Activated T-helper 1 cell treated with anti-CD3 and anti-CD28 coated beads, Interleukin-2, amount 50 U/mL, for 16 hours (primary cell): ENCODE measurements around the gene MAP3K5.
A peak's percentile ranks its signal among the peaks of the same experiment; 100 is the strongest.

ENCODE experiments used
- DNase-seq, 2 donors: peaks; one replicate each; pipeline ENCODE4 v3.0.0-alpha.2; 2020; ENCODE audit warnings: low read depth in 1 of 2, low spot score in 1 of 2

The MAP3K5 gene

DNA sequence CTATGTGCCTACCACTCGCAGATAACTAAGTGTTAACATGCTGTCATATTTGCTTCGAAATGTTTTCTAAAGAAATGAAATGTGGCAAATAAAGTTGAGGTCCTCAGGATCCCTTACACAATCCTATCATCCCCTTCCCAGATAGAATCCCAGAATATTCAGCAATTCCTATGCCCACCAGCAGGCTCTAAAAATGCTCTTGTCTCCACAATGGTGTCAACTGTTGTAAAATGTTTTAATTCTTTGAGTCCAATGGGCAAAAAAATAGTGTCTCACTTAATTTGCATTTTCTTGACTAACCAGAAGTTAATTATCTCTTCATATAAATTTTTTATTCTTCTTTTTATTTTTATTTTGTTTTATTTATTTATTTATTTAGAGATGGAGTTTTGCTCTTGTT lies 138.2 kb downstream of the MAP3K5 start:
- DNase-seq: no peak

DNA sequence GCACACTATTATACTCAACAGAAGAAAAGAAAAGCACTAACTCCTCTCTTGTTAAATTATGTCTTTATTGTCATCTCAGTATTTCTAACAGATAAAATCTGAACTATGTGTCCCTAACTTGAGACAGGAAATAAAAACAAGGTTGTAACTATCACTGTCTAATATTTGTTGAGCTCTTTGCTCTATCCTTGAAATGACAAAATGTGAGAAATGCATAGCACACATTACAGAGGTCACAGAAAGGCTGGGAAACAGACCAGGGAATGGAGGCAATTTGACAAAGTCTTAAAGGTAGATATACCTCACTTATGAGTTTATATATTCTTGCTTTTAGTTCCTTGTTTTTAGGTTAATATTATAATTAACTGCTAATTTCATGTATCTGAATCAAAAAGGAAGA lies 139.6 kb downstream of the MAP3K5 start:
- DNase-seq: no peak

DNA sequence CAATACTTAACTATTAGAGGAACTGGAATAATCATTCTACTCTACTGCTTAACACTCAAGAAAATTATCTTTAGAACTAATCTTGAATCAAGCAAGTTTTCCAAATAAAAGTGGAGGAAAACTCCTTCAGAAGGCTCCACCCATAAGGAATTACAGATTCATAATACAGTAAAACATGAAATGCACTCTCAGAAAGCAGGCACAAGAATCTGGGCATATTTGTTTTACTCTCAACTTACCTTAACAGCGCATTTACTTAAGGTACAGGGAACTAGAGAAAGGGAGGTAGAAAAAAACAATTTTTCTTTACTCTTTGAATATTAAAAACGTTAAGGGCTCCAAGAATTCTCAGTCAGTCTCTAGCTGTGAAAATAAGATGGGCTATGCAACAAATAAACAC lies 140.3 kb downstream of the MAP3K5 start:
- no peak for DNase-seq

DNA sequence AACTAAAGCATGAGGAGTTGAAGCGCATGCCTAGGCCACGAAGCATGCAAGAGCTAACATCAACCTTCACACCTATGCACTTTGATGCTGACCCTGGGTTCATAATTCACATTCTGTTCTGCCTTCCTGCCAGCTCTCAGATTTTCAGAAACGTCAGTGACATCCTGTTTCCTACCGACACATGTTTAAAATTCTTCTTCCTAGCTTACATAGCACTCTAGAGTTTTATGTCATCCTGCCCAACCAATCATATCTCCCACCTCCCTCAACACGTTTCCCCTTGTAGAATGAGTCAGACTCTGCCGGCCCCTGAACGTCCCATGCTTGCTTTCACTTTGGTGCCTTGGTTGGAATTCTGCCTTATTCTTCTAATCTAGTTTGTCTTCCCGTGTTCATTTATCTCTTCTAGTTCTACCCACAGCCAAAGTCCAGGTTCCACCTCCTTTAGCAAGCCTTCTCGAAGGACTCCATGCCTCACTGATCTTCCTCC lies 144.9 kb downstream of the MAP3K5 start:
- peak in 1 of 2 donors; percentile 7 for DNase-seq

DNA sequence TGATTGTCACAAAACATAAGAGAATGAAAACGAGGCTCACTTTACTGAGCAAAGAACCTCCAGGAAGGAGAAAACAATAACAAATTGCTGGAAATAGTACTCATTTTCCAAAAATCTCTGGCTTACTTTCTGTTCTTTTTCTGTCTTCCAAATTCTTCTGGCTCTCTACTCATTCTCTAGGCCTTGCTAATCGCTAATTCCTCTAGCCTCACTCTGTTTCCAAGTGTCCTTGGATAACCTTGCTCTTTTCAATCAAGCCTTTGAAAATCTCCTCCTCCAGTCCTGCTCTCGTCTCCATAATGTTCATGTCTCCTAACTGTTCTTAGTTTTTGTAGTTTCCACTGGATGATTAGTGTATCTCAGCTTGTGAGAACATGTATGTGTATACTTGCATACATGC lies 145.9 kb downstream of the MAP3K5 start:
- no peak for DNase-seq

DNA sequence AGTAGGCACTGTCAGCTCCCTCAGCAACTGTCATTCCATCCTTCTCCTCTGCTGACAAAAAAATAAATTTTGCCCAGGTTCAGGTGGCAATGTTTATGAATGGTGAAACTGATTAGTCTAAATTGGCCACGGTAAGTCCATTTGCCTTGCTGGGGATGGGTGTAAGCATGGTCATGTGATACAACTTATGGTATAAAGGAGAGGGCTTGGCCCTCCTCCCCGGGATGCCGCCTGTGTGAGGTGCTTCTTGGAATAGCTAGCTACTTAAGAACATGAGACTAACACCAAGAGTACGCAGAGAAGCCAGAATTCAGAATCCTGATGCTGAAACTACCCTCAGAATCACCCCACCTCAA lies 147.7 kb downstream of the MAP3K5 start:
- no peak for DNase-seq

DNA sequence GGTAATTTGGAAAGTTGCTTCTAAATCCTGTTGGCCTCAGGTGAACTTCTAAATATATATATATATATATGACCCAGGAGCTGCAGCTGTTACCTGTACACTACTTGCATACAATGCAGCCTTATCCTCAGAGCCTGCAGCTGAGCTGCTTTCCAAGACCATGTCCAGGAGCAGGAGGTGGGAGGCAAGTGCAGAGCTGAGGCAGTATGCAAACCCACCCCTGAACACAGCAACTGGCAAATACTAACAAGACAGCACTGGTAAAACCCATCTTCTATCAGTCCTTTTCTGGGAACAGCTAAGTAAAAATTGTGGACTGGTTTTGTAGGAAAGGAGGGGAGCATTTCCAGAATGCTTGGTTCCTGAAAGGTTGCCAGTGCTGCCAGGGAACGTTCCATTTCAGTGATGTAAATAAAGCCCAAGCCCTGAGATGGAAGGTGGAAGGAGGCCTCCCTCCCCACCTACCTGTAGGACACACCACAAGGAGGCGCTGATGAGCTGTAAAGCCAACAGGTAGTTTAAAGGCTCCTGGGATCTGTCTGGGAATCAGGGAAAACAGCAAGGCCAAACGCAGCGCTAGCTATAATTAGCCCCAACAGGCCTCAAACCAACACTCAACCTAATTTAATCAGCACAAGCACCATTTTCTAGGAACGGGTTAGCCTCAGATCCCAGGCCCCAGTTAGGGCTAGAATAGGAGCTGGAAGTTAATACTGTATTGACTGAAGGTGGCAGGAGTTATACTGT lies 148.3 kb downstream of the MAP3K5 start:
- peak; percentile 57 to 72 for DNase-seq

DNA sequence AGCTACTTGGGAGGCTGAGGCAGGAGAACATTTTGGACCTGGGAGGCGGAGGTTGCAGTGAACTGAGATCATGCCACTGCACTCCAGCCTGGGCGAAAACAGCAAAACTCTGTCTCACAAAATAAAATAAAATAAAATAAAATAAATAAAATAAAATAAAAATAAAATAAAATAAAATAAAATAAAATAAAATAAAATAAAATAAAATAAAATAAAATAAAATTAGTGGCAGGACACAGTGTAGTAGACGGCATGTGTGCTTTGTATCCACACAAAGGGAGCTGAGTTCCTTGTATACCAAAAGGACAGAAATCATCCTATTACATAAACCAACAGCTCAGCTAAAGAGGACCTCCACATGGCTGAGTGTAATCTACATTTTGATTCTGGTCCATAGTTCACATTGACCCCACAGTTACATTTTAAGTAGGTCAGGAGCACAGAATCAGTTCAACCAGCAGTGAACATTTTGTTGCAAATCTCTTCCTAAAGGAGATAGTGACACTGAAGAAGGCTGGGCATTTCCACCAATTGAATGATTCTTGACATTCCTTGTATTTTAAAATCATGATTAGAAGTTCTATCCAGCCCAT lies 150.3 kb downstream of the MAP3K5 start:
- no peak for DNase-seq

DNA sequence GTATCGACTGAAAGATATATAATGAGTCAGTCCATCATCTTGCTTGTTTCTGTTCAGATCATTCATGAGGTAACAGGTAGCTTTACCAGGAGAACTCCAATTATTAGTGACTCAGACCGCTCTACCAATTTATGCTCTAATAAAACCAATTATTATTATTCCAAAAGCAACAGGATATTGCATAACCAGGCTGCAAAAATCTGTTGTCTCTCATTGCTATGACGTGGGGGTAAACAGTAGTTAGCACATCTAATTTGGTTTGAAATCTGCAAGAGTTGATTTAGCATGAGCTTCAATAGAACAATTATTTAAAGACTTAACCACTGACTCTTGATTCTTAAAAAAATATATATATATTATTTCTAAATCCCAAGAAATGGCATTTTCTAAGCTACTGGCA lies 151.1 kb downstream of the MAP3K5 start:
- DNase-seq: no peak

DNA sequence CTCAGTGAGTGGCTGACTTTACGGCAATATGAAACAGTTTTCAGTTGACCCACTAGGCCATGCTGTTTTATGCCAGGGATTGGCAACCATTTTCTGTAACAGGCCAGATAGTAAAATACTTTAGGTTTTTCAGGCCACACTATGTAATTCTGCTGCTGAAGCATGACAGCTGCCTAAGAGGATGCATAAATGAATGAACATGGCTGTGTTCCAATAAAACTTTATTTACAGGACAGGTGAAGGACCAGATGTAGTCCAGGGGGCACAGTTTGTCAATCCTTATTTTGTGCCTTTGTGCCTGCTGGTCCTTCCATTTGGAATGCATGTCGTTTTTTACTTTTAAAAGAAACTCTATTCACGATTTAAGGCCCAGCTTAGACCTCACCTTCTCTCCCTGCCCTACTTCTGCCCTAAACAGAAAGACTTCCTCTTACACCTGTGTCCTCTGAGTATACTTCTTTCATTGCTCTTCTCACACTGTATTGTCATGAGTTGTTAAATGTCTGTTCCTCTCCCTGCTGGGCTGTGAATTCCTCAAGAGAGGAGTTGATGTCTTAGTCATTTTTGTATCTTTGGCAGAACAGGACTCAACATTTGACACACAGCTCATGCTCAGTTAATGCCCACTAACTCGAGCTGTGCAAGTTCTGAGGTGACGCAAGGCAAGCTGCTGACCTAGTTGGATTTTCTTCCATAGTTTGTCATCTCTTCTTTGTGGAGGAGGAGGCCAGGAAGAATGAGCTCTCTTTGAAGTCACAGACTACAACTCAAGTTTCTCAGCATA lies 152.0 kb downstream of the MAP3K5 start:
- DNase-seq: no peak

DNA sequence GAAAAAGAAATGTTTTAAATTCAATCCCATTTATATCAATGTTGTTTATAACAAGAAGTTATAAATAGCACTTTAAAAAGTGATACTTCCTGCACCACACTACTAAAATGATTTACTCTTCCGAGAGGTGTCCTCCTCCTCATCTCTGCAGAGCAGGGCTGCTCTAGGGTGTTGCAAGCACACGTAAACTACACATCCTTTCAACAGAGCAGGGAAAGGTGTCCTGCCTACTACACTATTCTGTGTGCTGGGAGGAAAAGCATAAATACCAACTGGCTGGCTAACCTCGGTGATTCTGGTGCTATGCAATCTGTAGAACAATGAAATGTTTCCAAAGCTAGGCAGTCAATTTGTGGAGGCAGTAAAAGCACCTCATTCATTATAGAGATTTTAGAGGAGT lies 152.6 kb downstream of the MAP3K5 start:
- DNase-seq: no peak

DNA sequence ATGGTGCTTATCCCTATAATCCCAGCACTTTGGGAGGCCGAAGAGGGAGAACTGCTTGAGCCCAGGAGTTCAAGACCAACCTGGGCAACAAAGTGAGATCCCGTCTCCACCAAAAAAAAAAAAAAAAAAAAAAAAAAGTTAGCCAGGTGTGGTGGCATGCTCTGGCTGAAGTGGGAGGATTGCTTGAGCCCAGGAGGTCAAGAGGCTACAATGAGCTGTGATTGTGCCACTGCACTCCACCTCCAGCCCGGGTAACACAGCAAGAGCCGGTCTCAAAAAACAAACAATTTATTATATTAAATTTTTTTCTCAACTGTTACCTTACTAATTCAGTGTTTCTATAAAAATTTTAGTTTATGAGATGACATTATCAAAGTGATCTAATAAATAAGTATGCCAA lies 156.7 kb downstream of the MAP3K5 start:
- no peak for DNase-seq

DNA sequence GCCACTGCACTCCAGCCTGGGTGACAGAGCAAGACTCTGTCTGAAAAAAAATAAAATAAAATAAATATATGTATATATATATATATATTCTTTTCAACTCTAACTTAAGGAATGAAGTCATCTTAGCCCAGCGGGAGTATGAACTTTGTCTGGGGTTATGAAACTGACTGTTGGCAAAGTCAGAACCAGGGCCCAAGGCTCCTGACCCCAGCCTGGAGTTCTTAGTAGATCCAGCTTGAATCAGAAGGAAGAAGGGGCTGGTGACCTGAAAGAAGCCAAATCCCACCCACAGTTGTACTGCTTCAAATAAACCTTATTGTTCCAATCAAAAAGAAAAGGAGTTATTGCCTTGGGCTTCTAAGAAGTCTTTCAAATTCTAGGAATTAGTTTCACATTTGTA lies 158.9 kb downstream of the MAP3K5 start:
- DNase-seq: no peak

DNA sequence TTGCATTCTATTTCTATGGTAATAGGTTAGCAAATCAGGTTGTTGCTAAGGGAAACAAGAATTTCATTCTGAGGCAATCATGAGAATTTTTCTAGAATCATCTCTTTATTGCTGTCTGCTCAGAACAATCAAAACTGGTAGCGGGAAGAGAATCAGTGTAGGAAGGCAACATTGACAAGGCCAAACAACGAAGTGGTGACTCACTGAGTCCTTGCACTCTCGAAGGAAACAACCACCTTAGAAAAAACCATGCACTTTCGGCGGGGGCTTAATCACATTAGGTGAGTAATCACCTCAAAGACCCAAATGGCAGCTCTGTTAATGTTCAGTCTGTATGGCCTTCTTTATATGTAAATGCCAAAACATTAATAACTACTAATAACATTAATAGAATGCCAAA lies 163.3 kb downstream of the MAP3K5 start:
- DNase-seq: no peak

DNA sequence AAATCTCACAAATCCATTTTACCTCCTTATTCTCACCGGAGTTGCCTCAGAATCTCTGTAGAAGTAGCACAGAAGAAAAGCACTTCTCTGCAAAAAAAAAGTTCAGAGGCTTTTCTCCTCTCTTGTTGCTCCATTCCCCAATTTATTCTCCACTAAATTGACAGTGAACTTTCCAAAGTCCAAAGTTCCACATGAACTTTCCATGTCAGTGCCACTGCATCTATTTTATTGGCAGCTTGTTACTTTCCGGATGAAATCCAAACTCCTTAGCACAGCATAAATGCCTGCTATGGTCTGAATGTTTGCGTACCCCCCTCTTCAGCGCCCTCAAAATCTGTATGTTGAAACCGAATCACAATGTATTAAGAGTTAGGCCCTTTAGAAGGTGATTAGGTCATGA lies 165.1 kb downstream of the MAP3K5 start:
- DNase-seq: no peak

DNA sequence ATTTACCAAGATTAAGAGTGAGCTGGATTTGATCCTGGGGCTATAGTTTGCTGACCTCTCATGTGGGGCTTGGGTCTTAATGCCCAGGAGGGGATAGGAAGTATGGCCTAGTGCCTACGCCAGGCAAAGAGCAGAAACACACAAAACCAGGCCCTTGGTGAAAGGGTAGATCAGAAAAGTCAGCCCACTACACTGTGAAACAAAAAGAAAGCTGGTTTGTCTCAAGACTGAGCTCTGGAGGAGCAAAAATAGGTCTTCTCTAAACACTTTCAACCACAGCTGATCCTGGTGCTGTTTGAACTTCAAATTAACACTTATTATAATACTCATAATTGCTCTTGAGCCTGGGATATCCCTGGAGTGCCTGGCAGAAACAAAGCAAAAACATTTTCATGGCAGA lies 167.0 kb downstream of the MAP3K5 start:
- DNase-seq: no peak

DNA sequence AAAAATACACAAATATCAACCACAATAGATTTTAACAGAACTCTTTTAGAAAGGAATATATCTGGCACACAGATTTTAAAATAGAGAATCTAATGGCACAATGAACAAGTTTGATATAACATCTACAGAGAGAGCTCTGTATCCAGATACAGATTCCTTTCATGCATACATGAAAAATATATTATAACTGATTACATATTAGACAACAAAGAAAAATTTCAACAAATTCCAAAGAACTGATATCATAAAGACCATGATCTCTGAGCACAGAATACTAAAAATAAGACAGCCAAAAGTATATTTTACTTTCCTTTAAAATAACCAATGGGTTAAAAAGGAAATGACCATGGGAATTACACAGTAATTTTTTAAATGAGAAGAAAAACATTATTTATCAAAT lies 167.9 kb downstream of the MAP3K5 start:
- no peak for DNase-seq

DNA sequence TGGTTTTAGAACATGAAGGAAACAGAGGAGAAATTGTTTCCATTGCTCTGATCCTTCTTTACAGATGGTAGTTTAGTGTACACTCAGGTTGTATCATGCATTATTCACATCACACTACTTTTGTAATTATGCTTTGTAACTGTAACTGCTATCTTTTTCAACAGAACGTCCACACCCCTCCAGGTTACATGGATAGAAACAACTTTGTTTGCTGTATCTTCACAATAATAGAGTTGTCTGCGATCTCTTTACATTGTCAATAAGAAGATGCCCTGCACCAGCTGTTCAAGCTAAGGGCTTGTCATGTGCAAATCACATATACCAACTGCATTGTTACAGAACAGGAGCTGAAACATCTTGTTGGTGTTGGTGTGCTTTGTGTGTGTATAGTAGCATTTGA lies 174.2 kb downstream of the MAP3K5 start:
- DNase-seq: no peak

DNA sequence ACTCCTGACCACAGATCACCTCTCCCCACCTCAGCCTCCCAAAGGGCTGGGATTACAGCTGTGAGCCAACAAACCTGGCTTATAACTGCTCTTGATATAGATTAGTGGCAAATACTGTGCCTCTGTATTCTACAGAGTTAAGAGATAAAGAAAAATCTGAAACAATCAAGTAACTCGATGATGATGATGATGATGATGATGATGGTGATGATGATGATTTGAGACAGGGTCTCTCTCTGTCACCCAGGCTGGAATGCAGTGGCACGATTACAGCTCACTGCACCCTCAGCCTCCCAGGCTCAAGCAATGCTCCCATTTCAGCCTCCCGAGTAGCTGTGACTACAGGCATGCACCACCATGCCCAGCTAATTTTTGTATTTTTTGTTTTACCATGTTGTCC lies 175.8 kb downstream of the MAP3K5 start:
- no peak for DNase-seq

DNA sequence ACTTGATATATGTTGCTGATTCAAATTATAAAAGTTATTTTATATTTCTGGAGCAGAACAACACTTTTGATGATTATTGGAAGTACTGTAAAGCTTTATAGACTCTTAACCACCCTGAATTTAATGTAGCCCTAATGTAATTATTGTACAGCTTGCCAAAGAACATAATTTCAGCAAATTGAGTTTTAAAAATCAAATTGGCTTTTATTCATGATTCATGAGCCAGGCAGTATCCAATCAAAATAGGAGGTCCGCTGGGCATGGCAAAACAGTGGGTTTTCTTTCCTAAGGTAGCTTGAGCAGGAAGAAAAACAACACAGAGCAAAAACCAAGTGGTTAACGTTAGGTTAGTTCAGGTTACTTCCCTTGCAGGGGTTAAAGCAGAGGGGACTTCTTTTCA lies 177.3 kb downstream of the MAP3K5 start:
- DNase-seq: no peak

DNA sequence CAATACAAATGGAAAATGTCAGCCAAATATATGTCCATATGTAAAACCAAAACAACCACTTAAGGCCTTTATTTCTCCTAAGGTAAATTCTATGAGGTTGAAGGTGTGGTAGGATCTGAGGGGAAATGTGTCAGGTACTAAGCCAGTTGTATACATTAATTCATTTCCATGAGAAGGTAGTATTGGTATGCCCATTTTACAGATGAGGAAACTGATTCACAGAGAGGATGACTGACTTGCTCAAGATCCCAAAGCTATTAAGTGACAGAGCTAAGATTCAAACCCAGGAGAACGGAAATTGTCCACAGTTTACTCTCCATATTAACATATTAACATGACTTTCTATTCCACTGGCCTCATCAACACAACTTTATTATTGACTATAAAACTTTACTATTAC lies 177.9 kb downstream of the MAP3K5 start:
- no peak for DNase-seq

DNA sequence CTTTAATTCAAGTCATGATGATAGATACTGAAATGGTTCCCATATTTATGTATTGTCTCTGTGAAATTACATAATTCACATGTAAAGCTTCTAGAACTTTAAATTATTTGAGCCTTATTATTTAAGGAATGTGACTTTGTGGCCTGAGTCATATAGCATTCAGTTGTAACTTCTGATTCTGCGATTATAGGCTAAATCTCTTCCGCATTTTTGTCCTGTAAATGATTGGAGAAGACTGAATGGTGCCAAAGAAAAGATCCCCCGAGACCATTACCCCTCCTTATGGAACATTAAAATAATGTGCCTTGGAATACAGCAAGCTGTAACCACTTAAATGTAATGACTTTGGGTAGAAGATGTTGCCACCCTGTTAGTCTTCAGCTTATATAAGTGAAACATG lies 178.8 kb downstream of the MAP3K5 start:
- DNase-seq: no peak
